H1 (cell line): ENCODE measurements around the gene TMBIM1. TPM values are rescaled to one million over a fixed set of nuclear protein-coding genes. Genes with fewer than 3 reads are reported as not detected.

Experiments used
- CTCF ChIA-PET: fragments of 300-600 bp; sonication (Branson Sonifier 250); formaldehyde crosslinking; loops from one replicate; lab custom pipeline; 2021; ENCODE audit not compliant: partially characterized antibody; lab: Charles Lee
- POLR2A ChIA-PET: fragments of 300-600 bp; sonication (Branson Sonifier 250); formaldehyde crosslinking; loops from one replicate; lab custom pipeline; 2021; ENCODE audit warnings: inconsistent platforms; ENCODE audit not compliant: partially characterized antibody; lab: Charles Lee
- DNase-seq, 2 experiments: peaks; one replicate each; pipeline versions ENCODE4 v3.0.0 to v3.0.0-alpha.2; 2010 to 2022; ENCODE audit warnings: low spot score in 2 of 2, low read depth in 1 of 2, mixed read lengths in 1 of 2
- FAIRE-seq: peaks from 2 replicates; lab custom pipeline; 2011; peaks lifted over from hg19 to GRCh38; lab: Jason Lieb, UNC
- H2AFZ ChIP-seq: 2 replicates; pipeline ENCODE4 v1.8.1; 2012; ENCODE audit warnings: low read length, inconsistent platforms
- H2AK5ac ChIP-seq: 2 replicates; pipeline ENCODE4 v1.6.1; 2013; ENCODE audit warnings: low read depth, low read length
- H2BK120ac ChIP-seq: replicated peaks from 2 replicates; pipeline ENCODE3; 2013; ENCODE audit warnings: low read depth, low read length, inconsistent platforms
- H2BK12ac ChIP-seq: 2 replicates; pipeline ENCODE4 v1.6.1; 2013; ENCODE audit warnings: low read depth, low read length
- H2BK15ac ChIP-seq: 2 replicates; pipeline ENCODE4 v1.6.1; 2013; ENCODE audit warnings: low read length
- H2BK20ac ChIP-seq: 2 replicates; pipeline ENCODE4 v1.6.1; 2013; ENCODE audit warnings: low read length
- H2BK5ac ChIP-seq: 2 replicates; pipeline ENCODE4 v1.6.1; 2013; ENCODE audit warnings: low read depth, low read length
- H3K14ac ChIP-seq: 2 replicates; pipeline ENCODE4 v1.6.1; 2013; ENCODE audit warnings: inconsistent platforms; ENCODE audit not compliant: insufficient read length
- H3K18ac ChIP-seq: 2 replicates; pipeline ENCODE4 v1.6.1; 2013; ENCODE audit warnings: low read length; ENCODE audit errors: extremely low read depth
- H3K23ac ChIP-seq: 2 replicates; pipeline ENCODE4 v1.6.1; 2013; ENCODE audit warnings: inconsistent platforms; ENCODE audit not compliant: insufficient read length
- H3K23me2 ChIP-seq: 2 replicates; pipeline ENCODE4 v1.6.1; 2013; ENCODE audit warnings: low read depth, low read length
- H3K27ac ChIP-seq: 2 replicates; pipeline ENCODE4 v1.6.1; 2011; ENCODE audit warnings: low read depth, low read length, inconsistent platforms
- H3K27me3 ChIP-seq, 4 experiments: replicated peaks in 1 of 4; 1 replicate in 1 of 4; 2 replicates in 3 of 4; pipeline versions ENCODE4 v1.6.1 to v1.8.1; 2011 to 2013; ENCODE audit warnings: low read length in 3 of 4, mild to moderate bottlenecking in 3 of 4, inconsistent platforms in 2 of 4, mixed read lengths in 2 of 4, moderate library complexity in 1 of 4; ENCODE audit not compliant: control insufficient read depth in 3 of 4, insufficient read depth in 3 of 4; ENCODE audit errors: extremely low read depth in 1 of 4
- H3K36me3 ChIP-seq, 4 experiments: 2 replicates each; pipeline versions ENCODE4 v1.6.1 to v1.8.1; 2011 to 2013; ENCODE audit warnings: mild to moderate bottlenecking in 4 of 4, low read length in 3 of 4, moderate library complexity in 2 of 4, control low read depth in 1 of 4, inconsistent platforms in 1 of 4; ENCODE audit not compliant: insufficient read depth in 4 of 4, control insufficient read depth in 2 of 4
- H3K4ac ChIP-seq: replicated peaks from 2 replicates; pipeline ENCODE3; 2013; ENCODE audit warnings: low read length, low read depth, mixed read lengths, inconsistent platforms; ENCODE audit not compliant: insufficient read length
- H3K4me1 ChIP-seq, 4 experiments: replicated peaks in 1 of 4; 1 replicate in 1 of 4; 2 replicates in 3 of 4; pipeline versions ENCODE4 v1.6.1 to v1.8.1; 2011 to 2013; ENCODE audit warnings: low read length in 3 of 4, inconsistent platforms in 2 of 4, mixed read lengths in 1 of 4; ENCODE audit not compliant: insufficient read depth in 4 of 4, control insufficient read depth in 3 of 4
- H3K4me2 ChIP-seq, 2 experiments: 2 replicates each; pipeline versions ENCODE4 v1.6.1 to v1.8.1; 2011 to 2013; ENCODE audit warnings: low read depth in 2 of 2, low read length in 2 of 2, control low read depth in 1 of 2, inconsistent platforms in 1 of 2, mild to moderate bottlenecking in 1 of 2; ENCODE audit not compliant: insufficient read depth in 1 of 2
- H3K4me3 ChIP-seq, 4 experiments: fragments of 200-600, 300-600 bp in 1 of 4; sonication (generic), shearing (Covaris generic), sonication (Bioruptor Twin) in 1 of 4; 2 replicates each; pipeline versions ENCODE4 v1.5.1 to v1.8.1; 2011 to 2016; ENCODE audit warnings: low read length in 4 of 4, low read depth in 3 of 4, control low read depth in 2 of 4, inconsistent platforms in 2 of 4, mild to moderate bottlenecking in 2 of 4, mixed read lengths in 1 of 4, moderate library complexity in 1 of 4; ENCODE audit not compliant: insufficient read depth in 2 of 4; ENCODE audit errors: extremely low read depth in 1 of 4
- H3K56ac ChIP-seq: replicated peaks from 2 replicates; pipeline ENCODE3; 2013; ENCODE audit warnings: low read depth, mild to moderate bottlenecking, mixed read lengths, low read length, inconsistent platforms; ENCODE audit not compliant: insufficient read length
- H3K79me1 ChIP-seq: 2 replicates; pipeline ENCODE4 v1.6.1; 2013; ENCODE audit warnings: low read depth, low read length, control low read depth
- H3K79me2 ChIP-seq, 2 experiments: 2 replicates each; pipeline versions ENCODE4 v1.6.1 to v1.8.1; 2012 to 2013; ENCODE audit warnings: low read length in 2 of 2, mild to moderate bottlenecking in 2 of 2, inconsistent platforms in 1 of 2; ENCODE audit not compliant: insufficient read depth in 2 of 2, control insufficient read depth in 1 of 2
- H3K9ac ChIP-seq, 4 experiments: replicated peaks in 1 of 4; 1 replicate in 1 of 4; 2 replicates in 3 of 4; pipeline versions ENCODE4 v1.6.1 to v1.8.1; 2011 to 2013; ENCODE audit warnings: low read depth in 3 of 4, low read length in 3 of 4, control low read depth in 2 of 4, mild to moderate bottlenecking in 2 of 4, moderate library complexity in 2 of 4, inconsistent platforms in 1 of 4; ENCODE audit errors: extremely low read depth in 1 of 4
- H3K9me3 ChIP-seq, 2 experiments: 2 replicates each; pipeline versions ENCODE4 v1.6.1 to v1.8.1; 2012 to 2013; ENCODE audit warnings: mild to moderate bottlenecking in 2 of 2, moderate library complexity in 2 of 2, control low read depth in 1 of 2, inconsistent platforms in 1 of 2, low read depth in 1 of 2, low read length in 1 of 2, mixed read lengths in 1 of 2; ENCODE audit not compliant: insufficient read depth in 2 of 2
- H4K20me1 ChIP-seq, 2 experiments: replicated peaks in 1 of 2; 2 replicates each; pipeline versions ENCODE3 to v1.8.1; 2011 to 2013; ENCODE audit warnings: inconsistent platforms in 2 of 2, low read length in 2 of 2, mild to moderate bottlenecking in 1 of 2; ENCODE audit not compliant: insufficient read depth in 2 of 2, control insufficient read depth in 1 of 2
- H4K5ac ChIP-seq: 2 replicates; pipeline ENCODE4 v1.6.1; 2013; ENCODE audit warnings: low read length, low read depth, mixed read lengths, inconsistent platforms; ENCODE audit not compliant: insufficient read length
- H4K8ac ChIP-seq: 2 replicates; pipeline ENCODE4 v1.8.0; 2013; ENCODE audit warnings: mild to moderate bottlenecking, moderate library complexity, low read length, inconsistent platforms; ENCODE audit not compliant: insufficient read depth; ENCODE audit errors: extremely low read depth
- H4K91ac ChIP-seq: replicated peaks from 2 replicates; pipeline ENCODE3; 2013; ENCODE audit warnings: low read length, mixed read lengths, inconsistent platforms; ENCODE audit not compliant: insufficient read length
- CHD2 ChIP-seq: IDR thresholded peaks from 2 replicates; pipeline ENCODE4 v1.6.1; 2012; ENCODE audit warnings: low read length, improper control_type of control experiment
- E2F6 ChIP-seq: IDR thresholded peaks from 2 replicates; pipeline ENCODE4 v1.6.1; 2012; ENCODE audit warnings: inconsistent platforms
- EZH2 ChIP-seq: fragments of 200-600 bp; sonication (generic); IDR thresholded peaks from 2 replicates; pipeline ENCODE4 v1.7.1; 2012; ENCODE audit warnings: low read depth, mild to moderate bottlenecking, moderate library complexity, low read length, inconsistent platforms; ENCODE audit not compliant: severe bottlenecking
- MAFK ChIP-seq: IDR thresholded peaks from 2 replicates; pipeline ENCODE4 v1.6.1; 2012; ENCODE audit warnings: low read depth, mild to moderate bottlenecking, improper control_type of control experiment, low read length
- POLR2A ChIP-seq, 2 experiments: IDR thresholded peaks; 1 replicate in 1 of 2; 2 replicates in 1 of 2; pipeline ENCODE4 v1.6.1; 2011; ENCODE audit warnings: low read depth in 2 of 2, low read length in 2 of 2, mild to moderate bottlenecking in 2 of 2; ENCODE audit errors: control extremely low read depth in 1 of 2
- POLR2AphosphoS5 ChIP-seq: IDR thresholded peaks from 2 replicates; pipeline ENCODE4 v1.6.1; 2011; ENCODE audit warnings: low read depth, low read length
- RFX5 ChIP-seq: IDR thresholded peaks from 2 replicates; pipeline ENCODE4 v1.6.1; 2011; ENCODE audit warnings: low read depth, low read length, improper control_type of control experiment, borderline replicate concordance
- TBP ChIP-seq: IDR thresholded peaks from 2 replicates; pipeline ENCODE4 v1.6.1; 2011; ENCODE audit warnings: low read depth, low read length, improper control_type of control experiment
- ZNF274 ChIP-seq: IDR thresholded peaks from 2 replicates; pipeline ENCODE4 v1.7.0; 2012; ENCODE audit warnings: low read length, borderline replicate concordance; ENCODE audit errors: extremely low read depth
- WGBS, 2 experiments: shearing (Covaris generic) in 1 of 2; methylation state at CpG; one replicate each; pipeline versions ENCODE4 v1.1.6 to v1.1.7; 2013 to 2015; ENCODE audit warnings: low lambda C conversion rate in 2 of 2, mixed read lengths in 2 of 2, inconsistent platforms in 1 of 2, low coverage in 1 of 2, missing lambda C conversion rate in 1 of 2; ENCODE audit not compliant: insufficient replicate concordance in 2 of 2, insufficient coverage in 1 of 2, insufficient read length in 1 of 2; ENCODE audit errors: extremely low coverage in 1 of 2, missing lambda C conversion rate in 1 of 2; 5-methylcytosine and 5-hydroxymethylcytosine counted together
- polyA plus RNA-seq, 7 experiments: library from polyadenylated mRNA; depleted of rRNA in 3 of 7; stranded (reverse) in 5 of 7; unstranded in 2 of 7; fragments of >200 nt in 5 of 7; fragments of 200-250 nt in 2 of 7; gene quantifications; 1 replicate in 5 of 7; 2 replicates in 1 of 7; 4 replicates in 1 of 7; pipeline versions ENCODE4 v1.2.1 to v1.2.3, GENCODE V29; 2011 to 2013; ENCODE audit warnings: missing spikeins in 2 of 7, mixed read lengths in 2 of 7
- total RNA-seq: library from RNA; stranded (reverse); fragmentation: NEBNext Ultra II Directional; extraction: Animal tissue kit (Norgen Biotek cat#: 25700); gene quantifications from 2 replicates; pipeline ENCODE4 v1.2.1, GENCODE V29; 2021
- TF ChIP-seq, protein P1 (sequence below): IDR thresholded peaks from 2 replicates; pipeline ENCODE4 v1.6.1; 2011; ENCODE audit warnings: low read length, improper control_type of control experiment
- TF ChIP-seq, protein P2 (sequence below): IDR thresholded peaks from 2 replicates; pipeline ENCODE4 v1.6.1; 2012; ENCODE audit warnings: low read length, inconsistent platforms

Gene TMBIM1
- total and polyA plus RNA-seq, 2 of the 8 experiments (the other 6 are each of a cell fraction or from before 2014, with no cell fraction given) = 22.1 to 36.8 TPM

DNA sequence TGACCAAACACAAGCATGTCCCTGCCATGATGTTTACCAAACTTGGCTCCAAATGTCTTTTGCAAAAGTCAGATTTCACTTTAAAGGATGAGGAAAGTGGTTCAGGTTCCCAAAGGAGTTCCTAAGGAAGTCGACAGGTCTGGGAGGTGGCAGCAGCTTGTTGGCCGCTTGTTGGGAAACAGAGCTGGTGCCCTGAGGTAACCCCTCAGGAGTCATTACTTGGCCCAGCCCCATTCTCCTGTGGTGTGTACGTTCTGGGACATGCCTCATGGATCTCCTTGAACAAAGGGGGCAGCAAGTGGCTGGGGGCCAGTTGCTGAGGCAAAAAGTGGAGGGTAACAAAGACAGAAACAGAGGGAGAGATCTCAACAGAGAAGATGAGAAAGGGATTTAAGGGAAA is 10.9 kb downstream of the TMBIM1 start:
- Histone ChIP-seq H4K20me1 (peaks cover 0 to 15% of the 10 kb centered on the region in 2 experiments), H2AFZ (no peak overlapping the region), H3K79me2 (no peaks in the 10 kb centered on the region), H3K56ac (no peak overlapping the region), H2BK20ac (no peak overlapping the region), H2BK5ac (no peak overlapping the region), H3K79me1 (0 out of 2 replicates have a peak, but pooled peaks cover 4% of the 10 kb centered on the region), H4K91ac (no peak overlapping the region), H3K4me3 (no peak overlapping the region), H3K27ac (no peak overlapping the region), H3K23ac (no peak overlapping the region), H4K8ac (no peak overlapping the region), H2AK5ac (no peak overlapping the region), H3K9ac (no peak overlapping the region), H3K4me1 (peaks cover 0 to 5% (median 1%) of the 10 kb centered on the region in 4 experiments; a peak in 3 of 7 replicates), H3K4ac (no peak overlapping the region), H2BK120ac (no peak overlapping the region), H3K9me3 (no peaks in the 10 kb centered on the region), H2BK15ac (no peak overlapping the region), H2BK12ac (no peak overlapping the region), H3K27me3 (no peaks in the 10 kb centered on the region), H3K36me3 (peaks cover 0 to 13% (median 0%) of the 10 kb centered on the region in 4 experiments; a peak in 3 of 8 replicates), H4K5ac (no peak overlapping the region), H3K23me2 (no peaks in the 10 kb centered on the region), H3K18ac (no peak overlapping the region), H3K4me2 (no peak overlapping the region), H3K14ac (no peak overlapping the region)
- FAIRE-seq = no peak
- TF ChIP-seq POLR2A (IDR thresholded peaks at IDR 0.05; ENCODE audit: control extremely low read depth in 1 of 2, low read depth in 2 of 2, low read length in 2 of 2) = no peak
- no peak for TF ChIP-seq RFX5
- TF ChIP-seq E2F6 = no peak
- TF ChIP-seq TBP = no peak
- TF ChIP-seq ZNF274 = no peak
- TF ChIP-seq POLR2AphosphoS5 = no peak
- TF ChIP-seq CHD2 = no peak
- TF ChIP-seq MAFK = no peak
- TF ChIP-seq, protein P1, sequence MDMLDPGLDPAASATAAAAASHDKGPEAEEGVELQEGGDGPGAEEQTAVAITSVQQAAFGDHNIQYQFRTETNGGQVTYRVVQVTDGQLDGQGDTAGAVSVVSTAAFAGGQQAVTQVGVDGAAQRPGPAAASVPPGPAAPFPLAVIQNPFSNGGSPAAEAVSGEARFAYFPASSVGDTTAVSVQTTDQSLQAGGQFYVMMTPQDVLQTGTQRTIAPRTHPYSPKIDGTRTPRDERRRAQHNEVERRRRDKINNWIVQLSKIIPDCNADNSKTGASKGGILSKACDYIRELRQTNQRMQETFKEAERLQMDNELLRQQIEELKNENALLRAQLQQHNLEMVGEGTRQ = no peak
- TF ChIP-seq, protein P2, sequence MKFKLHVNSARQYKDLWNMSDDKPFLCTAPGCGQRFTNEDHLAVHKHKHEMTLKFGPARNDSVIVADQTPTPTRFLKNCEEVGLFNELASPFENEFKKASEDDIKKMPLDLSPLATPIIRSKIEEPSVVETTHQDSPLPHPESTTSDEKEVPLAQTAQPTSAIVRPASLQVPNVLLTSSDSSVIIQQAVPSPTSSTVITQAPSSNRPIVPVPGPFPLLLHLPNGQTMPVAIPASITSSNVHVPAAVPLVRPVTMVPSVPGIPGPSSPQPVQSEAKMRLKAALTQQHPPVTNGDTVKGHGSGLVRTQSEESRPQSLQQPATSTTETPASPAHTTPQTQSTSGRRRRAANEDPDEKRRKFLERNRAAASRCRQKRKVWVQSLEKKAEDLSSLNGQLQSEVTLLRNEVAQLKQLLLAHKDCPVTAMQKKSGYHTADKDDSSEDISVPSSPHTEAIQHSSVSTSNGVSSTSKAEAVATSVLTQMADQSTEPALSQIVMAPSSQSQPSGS = no peak
- TF ChIP-seq EZH2 = no peak
- ChIA-PET POLR2A (interaction anchor here (0.8 to 1.9 kb wide), 2 partner anchors 86 to 253 kb away, joined by 3 to 4 read pairs; no protein-coding TSS in a partner anchor), CTCF (interaction anchor here (0.5 to 9.2 kb wide), 4 partner anchors 8 to 426 kb away, joined by 3 to 131 read pairs (median 4); partner anchors contain the start of genes AAMP and PNKD)
- no peak for DNase-seq
- WGBS, 2 experiments = 86% methylated on average over 3 of the region's 3 CpGs; no CpG with 5 or more reads in 1 of the 2 experiments
